Activated naive CD4-positive, alpha-beta T cell treated with anti-CD3 and anti-CD28 coated beads, Interleukin-2, amount 50 U/mL, for 24 hours (primary cell): ENCODE results near the gene MIEN1.
A peak's percentile ranks its signal among the peaks of the same experiment; 100 is the strongest.
"Not testable (repeated sequence)": the region's sequence is repeated elsewhere in the genome, so short reads cannot be mapped to it uniquely, and the experiment has no call there.

ENCODE experiments used
- H3K27ac Mint-ChIP-seq: one replicate; pipeline ENCODE4 v1.8.0; 2021; ENCODE audit warnings: mild to moderate bottlenecking, mixed read lengths
- H3K27me3 Mint-ChIP-seq: one replicate; pipeline ENCODE4 v1.8.0; 2021; ENCODE audit warnings: mixed read lengths
- H3K36me3 Mint-ChIP-seq: one replicate; pipeline ENCODE4 v1.8.0; 2021; ENCODE audit warnings: mixed read lengths
- H3K4me1 Mint-ChIP-seq: one replicate; pipeline ENCODE4 v1.8.0; 2021; ENCODE audit warnings: mixed read lengths
- H3K4me3 Mint-ChIP-seq: one replicate; pipeline ENCODE4 v1.8.0; 2021; ENCODE audit warnings: mild to moderate bottlenecking, mixed read lengths
- H3K9me3 Mint-ChIP-seq: one replicate; pipeline ENCODE4 v1.8.0; 2021; ENCODE audit warnings: mixed read lengths

MIEN1 gene

GRCh38 chr17:39750131-39751015 is 20.0 kb upstream of the MIEN1 start:
- peaks cover 20% of the 10 kb centered on the region for H3K4me1 Mint-ChIP-seq
- H3K27ac Mint-ChIP-seq = no peak overlapping the region
- no peaks in the 10 kb centered on the region for H3K9me3 Mint-ChIP-seq
- H3K27me3 Mint-ChIP-seq = no peaks in the 10 kb centered on the region
- no peak overlapping the region for H3K4me3 Mint-ChIP-seq
- no peaks in the 10 kb centered on the region for H3K36me3 Mint-ChIP-seq

GRCh38 chr17:39748444-39749034 is 18.2 kb upstream of the MIEN1 start:
- peaks cover 13% of the 10 kb centered on the region for H3K4me1 Mint-ChIP-seq
- H3K27me3 Mint-ChIP-seq, H3K9me3 Mint-ChIP-seq, H3K36me3 Mint-ChIP-seq, H3K4me3 Mint-ChIP-seq: not testable (repeated sequence)
- peak overlapping the region; percentile 30 for H3K27ac Mint-ChIP-seq

GRCh38 chr17:39747745-39748144 is 17.4 kb upstream of the MIEN1 start:
- H3K4me3 Mint-ChIP-seq = no peak overlapping the region
- H3K9me3 Mint-ChIP-seq = no peaks in the 10 kb centered on the region
- H3K4me1 Mint-ChIP-seq = peaks cover 5% of the 10 kb centered on the region
- H3K27me3 Mint-ChIP-seq = no peaks in the 10 kb centered on the region
- H3K27ac Mint-ChIP-seq = no peak overlapping the region
- no peaks in the 10 kb centered on the region for H3K36me3 Mint-ChIP-seq

GRCh38 chr17:39746145-39746461 is 15.8 kb upstream of the MIEN1 start:
- Mint-ChIP-seq H3K9me3 (no peaks in the 10 kb centered on the region), H3K27ac (no peak overlapping the region), H3K4me3 (no peak overlapping the region), H3K36me3 (no peaks in the 10 kb centered on the region), H3K27me3 (no peaks in the 10 kb centered on the region), H3K4me1 (no peaks in the 10 kb centered on the region)

GRCh38 chr17:39745335-39746144 is 15.2 kb upstream of the MIEN1 start:
- H3K27ac Mint-ChIP-seq = no peak overlapping the region
- H3K27me3 Mint-ChIP-seq = no peaks in the 10 kb centered on the region
- no peaks in the 10 kb centered on the region for H3K4me1 Mint-ChIP-seq
- H3K9me3 Mint-ChIP-seq = no peaks in the 10 kb centered on the region
- H3K4me3 Mint-ChIP-seq = no peak overlapping the region
- H3K36me3 Mint-ChIP-seq = no peaks in the 10 kb centered on the region

GRCh38 chr17:39744836-39745215 is 14.5 kb upstream of the MIEN1 start:
- peaks cover 1% of the 10 kb centered on the region for H3K4me1 Mint-ChIP-seq
- no peak overlapping the region for H3K27ac Mint-ChIP-seq
- H3K36me3 Mint-ChIP-seq = no peaks in the 10 kb centered on the region
- H3K9me3 Mint-ChIP-seq = no peaks in the 10 kb centered on the region
- no peak overlapping the region for H3K4me3 Mint-ChIP-seq
- H3K27me3 Mint-ChIP-seq = peaks cover 1% of the 10 kb centered on the region

- H3K27ac Mint-ChIP-seq = no peak overlapping the region
These were observed 13.9 kb upstream of the MIEN1 start for GRCh38 chr17:39744075-39744835.

GRCh38 chr17:39742856-39743436 is 12.6 kb upstream of the MIEN1 start:
- Mint-ChIP-seq H3K27me3 (peaks cover 5% of the 10 kb centered on the region), H3K36me3 (no peaks in the 10 kb centered on the region), H3K4me1 (peaks cover 16% of the 10 kb centered on the region), H3K4me3 (no peak overlapping the region), H3K27ac (no peak overlapping the region), H3K9me3 (no peaks in the 10 kb centered on the region)

More at GRCh38 chr17:39744075-39744835, 13.9 kb upstream of the MIEN1 start:
- H3K9me3 Mint-ChIP-seq = no peaks in the 10 kb centered on the region
- peaks cover 7% of the 10 kb centered on the region for H3K4me1 Mint-ChIP-seq
- no peaks in the 10 kb centered on the region for H3K36me3 Mint-ChIP-seq
- peaks cover 1% of the 10 kb centered on the region for H3K27me3 Mint-ChIP-seq
- H3K4me3 Mint-ChIP-seq = no peak overlapping the region

- Mint-ChIP-seq H3K36me3 (no peaks in the 10 kb centered on the region), H3K27me3 (peaks cover 5% of the 10 kb centered on the region), H3K27ac (no peak overlapping the region), H3K4me1 (peaks cover 16% of the 10 kb centered on the region), H3K4me3 (no peak overlapping the region), H3K9me3 (no peaks in the 10 kb centered on the region)
These were observed 12.0 kb upstream of the MIEN1 start for GRCh38 chr17:39742126-39742855.

- Mint-ChIP-seq H3K27me3 (peaks cover 5% of the 10 kb centered on the region), H3K27ac (peak overlapping the region; percentile 17), H3K9me3 (no peaks in the 10 kb centered on the region), H3K36me3 (no peaks in the 10 kb centered on the region), H3K4me1 (peaks cover 16% of the 10 kb centered on the region), H3K4me3 (no peak overlapping the region)
These were observed 10.2 kb upstream of the MIEN1 start for GRCh38 chr17:39740357-39741111.

- Mint-ChIP-seq H3K27me3 (peaks cover 5% of the 10 kb centered on the region), H3K4me1 (peaks cover 16% of the 10 kb centered on the region), H3K36me3 (no peaks in the 10 kb centered on the region), H3K4me3 (no peak overlapping the region), H3K9me3 (no peaks in the 10 kb centered on the region), H3K27ac (peak overlapping the region; percentile 17)
These were observed 9.6 kb upstream of the MIEN1 start for GRCh38 chr17:39739885-39740356.

- no peaks in the 10 kb centered on the region for H3K36me3 Mint-ChIP-seq
- peaks cover 5% of the 10 kb centered on the region for H3K27me3 Mint-ChIP-seq
- no peaks in the 10 kb centered on the region for H3K9me3 Mint-ChIP-seq
- peaks cover 16% of the 10 kb centered on the region for H3K4me1 Mint-ChIP-seq
- H3K4me3 Mint-ChIP-seq = no peak overlapping the region
- H3K27ac Mint-ChIP-seq = no peak overlapping the region
These were observed 8.9 kb upstream of the MIEN1 start for GRCh38 chr17:39738983-39739884.

GRCh38 chr17:39738568-39738901 is 8.2 kb upstream of the MIEN1 start:
- no peaks in the 10 kb centered on the region for H3K36me3 Mint-ChIP-seq
- no peak overlapping the region for H3K27ac Mint-ChIP-seq
- H3K4me3 Mint-ChIP-seq = peak overlapping the region; percentile 85
- peaks cover 16% of the 10 kb centered on the region for H3K4me1 Mint-ChIP-seq
- no peaks in the 10 kb centered on the region for H3K9me3 Mint-ChIP-seq
- H3K27me3 Mint-ChIP-seq = peaks cover 5% of the 10 kb centered on the region
